Naive B cell (primary cell): ENCODE data around the gene PLEKHJ1. TPM values are rescaled to one million over a fixed set of nuclear protein-coding genes. Genes with fewer than 3 reads are reported as not detected.
A peak's percentile ranks its signal among the peaks of the same experiment; 100 is the strongest.

ENCODE experiments used
- ATAC-seq, 2 donors: fragments of 150-1000 bp; cut with Tn5 transposase; 2 replicates each; pipeline ENCODE4 v1.10.0; 2021; ENCODE audit warnings: low read depth in 2 of 2, mild to moderate bottlenecking in 2 of 2, moderate library complexity in 2 of 2
- DNase-seq: peaks from one replicate; pipeline ENCODE4 v3.0.0; 2022
- H3K27ac Mint-ChIP-seq, 6 donors: one replicate each; pipeline ENCODE4 v1.8.0; 2020 to 2022; ENCODE audit warnings: mild to moderate bottlenecking in 6 of 6, mixed read lengths in 6 of 6, moderate library complexity in 5 of 6, inconsistent platforms in 2 of 6
- H3K27me3 Mint-ChIP-seq, 3 donors: one replicate each; pipeline ENCODE4 v1.8.0; 2021 to 2022; ENCODE audit warnings: mixed read lengths in 3 of 3, mild to moderate bottlenecking in 1 of 3
- H3K36me3 Mint-ChIP-seq, 2 donors: one replicate each; pipeline ENCODE4 v1.8.0; 2020 to 2022; ENCODE audit warnings: mixed read lengths in 2 of 2, inconsistent platforms in 1 of 2, mild to moderate bottlenecking in 1 of 2
- H3K4me1 Mint-ChIP-seq, 3 donors: one replicate each; pipeline ENCODE4 v1.8.0; 2020 to 2022; ENCODE audit warnings: mixed read lengths in 3 of 3, inconsistent platforms in 1 of 3, mild to moderate bottlenecking in 1 of 3, moderate library complexity in 1 of 3
- H3K4me3 Mint-ChIP-seq, 8 donors: one replicate each; pipeline ENCODE4 v1.8.0; 2020 to 2022; ENCODE audit warnings: mild to moderate bottlenecking in 8 of 8, mixed read lengths in 8 of 8, moderate library complexity in 8 of 8, inconsistent platforms in 2 of 8
- H3K9me3 Mint-ChIP-seq, 7 donors: one replicate each; pipeline ENCODE4 v1.8.0; 2020 to 2022; ENCODE audit warnings: mixed read lengths in 7 of 7, mild to moderate bottlenecking in 5 of 7, inconsistent platforms in 2 of 7, moderate library complexity in 1 of 7
- polyA plus RNA-seq, 6 donors: library from polyadenylated mRNA; unstranded; fragments of 300-500 nt; fragmentation: Illumina TruSeq; gene quantifications; one replicate each; pipeline ENCODE4 v1.2.3, GENCODE V29; 2021; ENCODE audit warnings: low read depth in 6 of 6

Gene PLEKHJ1
- polyA plus RNA-seq, 6 donors from 2014 or later: 98.9 to 148 (median 126) TPM

DNA sequence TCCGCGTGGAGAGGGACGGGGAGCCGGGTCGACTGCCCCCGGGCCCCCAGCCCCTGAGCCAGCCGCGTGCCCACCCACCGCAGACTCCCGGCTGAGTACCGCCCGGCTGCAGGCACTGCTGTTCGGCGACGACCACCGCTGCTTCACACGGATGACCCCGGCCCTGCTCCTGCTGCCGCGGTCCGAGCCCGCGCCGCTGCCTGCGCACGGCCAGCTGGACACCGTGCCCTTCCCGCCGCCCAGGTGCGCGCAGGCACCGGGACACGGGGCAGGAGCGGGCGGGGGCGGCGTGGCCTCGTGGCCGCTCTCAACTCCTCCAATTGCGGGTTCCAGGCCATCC is 14.6 kb upstream of the PLEKHJ1 start:
- peaks cover 0 to 3% of the 10 kb centered on the region in 2 donors for H3K36me3 Mint-ChIP-seq
- H3K27ac Mint-ChIP-seq: no peak overlapping the region
- ATAC-seq (no peak), DNase-seq (no peak)
- peaks cover 14 to 24% (median 15%) of the 10 kb centered on the region in 3 donors for H3K4me1 Mint-ChIP-seq
- H3K9me3 Mint-ChIP-seq: no peaks in the 10 kb centered on the region
- H3K27me3 Mint-ChIP-seq: peaks cover 0 to 15% (median 0%) of the 10 kb centered on the region in 3 donors
- peak overlapping the region in 2 of 8 donors; percentile 65 to 68 for H3K4me3 Mint-ChIP-seq

DNA sequence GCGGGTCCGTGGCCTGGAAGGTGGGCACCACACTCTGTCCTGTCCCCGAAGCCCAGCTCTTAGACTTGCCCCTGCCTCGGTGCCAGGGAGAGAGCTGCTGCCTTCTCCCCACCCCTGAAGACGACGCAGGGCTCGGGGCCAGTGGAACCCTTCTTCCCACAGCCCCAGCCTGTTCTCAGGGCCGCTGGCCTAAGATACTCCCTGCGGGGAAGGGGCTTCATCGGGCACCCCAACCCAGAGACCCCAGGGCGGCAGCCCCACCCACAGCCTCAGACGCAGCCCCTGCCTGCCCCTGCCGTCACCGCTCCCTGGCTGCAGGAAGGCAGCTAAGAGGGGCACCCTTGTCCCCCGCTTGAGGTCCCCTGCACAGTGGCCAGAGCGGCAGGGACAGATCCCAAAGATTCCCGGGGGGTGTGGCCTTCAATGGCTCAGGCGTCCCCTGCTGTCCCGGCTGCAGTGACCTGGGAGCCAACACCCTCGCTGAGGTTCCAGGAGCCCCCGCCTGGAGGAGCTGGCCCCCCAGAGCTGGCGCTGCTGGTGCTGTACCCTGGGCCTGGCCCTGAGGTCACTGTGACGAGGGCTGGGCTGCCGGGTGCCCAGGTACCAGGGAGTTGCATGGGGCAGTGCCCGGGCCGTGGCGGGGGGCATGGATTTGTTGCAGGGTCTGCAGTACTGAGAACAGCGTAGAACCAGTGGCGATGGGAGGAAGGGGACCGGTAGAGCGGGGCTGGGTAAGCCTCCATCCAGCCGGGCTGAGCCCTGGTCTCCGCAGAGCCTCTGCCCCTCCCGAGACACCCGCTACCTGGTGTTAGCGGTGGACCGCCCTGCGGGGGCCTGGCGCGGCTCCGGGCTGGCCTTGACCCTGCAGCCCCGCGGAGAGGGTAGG is 14.0 kb upstream of the PLEKHJ1 start:
- no peak overlapping the region for H3K27ac Mint-ChIP-seq
- peaks cover 0 to 7% of the 10 kb centered on the region in 2 donors for H3K36me3 Mint-ChIP-seq
- peaks cover 0 to 15% (median 0%) of the 10 kb centered on the region in 3 donors for H3K27me3 Mint-ChIP-seq
- ATAC-seq (no peak), DNase-seq (no peak)
- H3K4me1 Mint-ChIP-seq: peaks cover 13 to 19% (median 15%) of the 10 kb centered on the region in 3 donors
- H3K4me3 Mint-ChIP-seq: peak overlapping the region in 4 of 8 donors; percentile 24 to 71 (median 66)
- H3K9me3 Mint-ChIP-seq: no peaks in the 10 kb centered on the region

DNA sequence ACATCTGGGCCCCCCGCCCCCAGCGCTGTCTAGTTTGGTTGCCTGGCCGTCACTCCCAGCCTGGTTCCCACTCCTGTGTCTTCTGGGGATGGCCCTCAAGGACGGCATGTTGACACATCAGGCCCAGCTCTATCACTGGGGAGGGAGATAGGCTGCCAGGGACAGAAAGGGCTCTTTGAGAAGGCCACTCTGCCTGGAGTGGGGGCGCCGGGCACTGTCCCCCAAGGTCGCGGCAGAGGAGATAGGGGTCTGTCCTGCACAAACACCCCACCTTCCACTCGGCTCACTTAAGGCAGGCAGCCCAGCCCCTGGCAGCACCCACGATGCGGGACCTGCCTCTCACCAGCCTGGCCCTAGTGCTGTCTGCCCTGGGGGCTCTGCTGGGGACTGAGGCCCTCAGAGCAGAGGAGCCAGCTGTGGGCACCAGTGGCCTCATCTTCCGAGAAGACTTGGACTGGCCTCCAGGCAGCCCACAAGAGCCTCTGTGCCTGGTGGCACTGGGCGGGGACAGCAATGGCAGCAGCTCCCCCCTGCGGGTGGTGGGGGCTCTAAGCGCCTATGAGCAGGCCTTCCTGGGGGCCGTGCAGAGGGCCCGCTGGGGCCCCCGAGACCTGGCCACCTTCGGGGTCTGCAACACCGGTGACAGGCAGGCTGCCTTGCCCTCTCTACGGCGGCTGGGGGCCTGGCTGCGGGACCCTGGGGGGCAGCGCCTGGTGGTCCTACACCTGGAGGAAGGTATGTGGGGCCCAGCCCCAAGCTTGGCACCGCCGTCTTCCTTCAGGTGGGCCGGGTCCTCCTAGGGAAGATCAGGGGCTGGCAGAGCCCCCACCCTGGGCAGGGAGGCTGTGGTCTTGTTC is 13.1 kb upstream of the PLEKHJ1 start, which contains the start of gene AMH:
Gene AMH (plus strand): TSS at position 314 of the 857 bp plus-strand sequence. CDS start 10 bp downstream, at position 324.
- Mint-ChIP-seq H3K4me3 (peak within 1 kb of the TSS in 5 of 8 donors; percentile 24 to 71 (median 62)), H3K9me3 (no peaks in the 10 kb centered on the region), H3K27ac (no peak within 1 kb of the TSS), H3K4me1 (peaks cover 12 to 16% (median 15%) of the 10 kb centered on the region in 3 donors), H3K36me3 (peaks cover 0 to 7% of the 10 kb centered on the region in 2 donors), H3K27me3 (peaks cover 0 to 15% (median 0%) of the 10 kb centered on the region in 3 donors)
- DNase-seq: no peak
- ATAC-seq: no peak

DNA sequence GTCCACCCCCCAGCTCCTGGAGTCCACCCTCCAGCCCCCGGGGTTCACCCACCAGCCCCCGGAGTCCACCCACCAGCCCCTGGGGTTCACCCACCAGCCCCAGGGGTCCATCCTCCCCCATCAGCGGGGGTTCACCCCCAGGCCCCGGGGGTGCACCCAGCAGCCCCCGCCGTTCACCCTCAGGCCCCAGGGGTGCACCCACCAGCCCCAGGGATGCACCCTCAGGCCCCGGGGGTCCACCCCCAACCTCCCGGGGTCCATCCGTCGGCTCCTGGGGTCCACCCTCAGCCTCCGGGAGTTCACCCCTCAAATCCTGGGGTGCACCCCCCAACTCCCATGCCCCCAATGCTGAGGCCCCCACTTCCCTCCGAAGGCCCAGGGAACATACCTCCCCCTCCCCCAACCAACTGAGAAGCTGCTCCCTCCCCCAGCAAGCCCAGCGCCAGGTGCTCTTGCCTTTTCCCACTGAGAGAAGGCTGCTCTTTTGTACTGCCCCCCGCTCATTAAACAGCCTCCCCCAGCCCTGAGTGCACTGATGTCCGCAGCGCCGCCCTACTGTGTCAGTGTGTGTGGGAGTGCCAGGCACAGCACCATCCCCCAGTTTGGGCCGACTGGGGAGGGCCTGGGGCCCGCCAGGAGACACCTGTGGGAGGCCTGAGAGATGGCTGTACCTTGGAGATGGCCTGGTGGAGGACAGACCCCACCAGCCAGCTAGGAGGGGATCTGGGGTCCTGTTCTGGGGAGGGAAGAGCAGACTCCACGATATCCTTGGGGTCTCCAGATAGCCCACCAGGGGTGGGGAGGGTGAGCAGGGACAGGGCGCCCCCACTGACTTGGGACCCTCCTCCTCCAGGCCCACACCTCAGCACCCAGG is 12.2 kb upstream of the PLEKHJ1 start:
- Mint-ChIP-seq H3K27ac (no peak overlapping the region), H3K27me3 (peaks cover 0 to 15% (median 0%) of the 10 kb centered on the region in 3 donors), H3K36me3 (peaks cover 0 to 7% of the 10 kb centered on the region in 2 donors), H3K9me3 (no peaks in the 10 kb centered on the region), H3K4me1 (peaks cover 7 to 11% (median 11%) of the 10 kb centered on the region in 3 donors), H3K4me3 (peak overlapping the region in 1 of 8 donors; percentile 49)
- ATAC-seq (no peak), DNase-seq (no peak)

DNA sequence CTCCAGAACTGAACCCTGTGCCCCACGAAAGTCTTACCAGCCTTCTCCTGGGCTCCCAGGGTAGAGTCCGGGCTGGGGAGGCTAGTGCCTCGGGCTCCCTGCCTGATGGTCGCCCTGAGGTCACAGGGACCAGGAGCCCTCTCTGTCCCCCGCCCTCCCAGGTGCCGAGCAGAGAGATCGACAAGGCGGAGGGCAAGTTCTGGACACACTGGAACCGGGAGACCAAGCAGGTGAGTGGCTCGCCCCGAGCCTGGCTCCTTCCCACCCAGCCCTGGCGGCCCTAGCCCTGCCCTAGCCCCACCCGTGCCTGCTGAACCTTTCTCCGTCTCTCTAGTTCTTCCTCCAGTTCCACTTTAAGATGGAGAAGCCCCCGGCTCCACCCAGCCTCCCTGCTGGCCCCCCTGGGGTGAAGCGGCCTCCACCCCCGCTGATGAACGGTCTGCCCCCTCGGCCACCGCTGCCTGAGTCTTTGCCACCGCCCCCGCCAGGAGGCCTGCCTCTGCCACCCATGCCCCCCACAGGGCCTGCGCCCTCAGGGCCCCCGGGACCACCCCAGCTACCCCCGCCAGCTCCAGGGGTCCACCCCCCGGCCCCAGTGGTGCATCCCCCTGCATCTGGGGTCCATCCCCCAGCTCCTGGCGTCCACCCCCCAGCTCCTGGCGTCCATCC is 11.4 kb upstream of the PLEKHJ1 start:
- ATAC-seq (no peak), DNase-seq (no peak)
- peaks cover 0 to 12% (median 0%) of the 10 kb centered on the region in 3 donors for H3K27me3 Mint-ChIP-seq
- H3K4me3 Mint-ChIP-seq: no peak overlapping the region
- peaks cover 0 to 7% of the 10 kb centered on the region in 2 donors for H3K36me3 Mint-ChIP-seq
- H3K9me3 Mint-ChIP-seq: no peaks in the 10 kb centered on the region
- H3K27ac Mint-ChIP-seq: no peak overlapping the region
- H3K4me1 Mint-ChIP-seq: peaks cover 5 to 10% (median 9%) of the 10 kb centered on the region in 3 donors

DNA sequence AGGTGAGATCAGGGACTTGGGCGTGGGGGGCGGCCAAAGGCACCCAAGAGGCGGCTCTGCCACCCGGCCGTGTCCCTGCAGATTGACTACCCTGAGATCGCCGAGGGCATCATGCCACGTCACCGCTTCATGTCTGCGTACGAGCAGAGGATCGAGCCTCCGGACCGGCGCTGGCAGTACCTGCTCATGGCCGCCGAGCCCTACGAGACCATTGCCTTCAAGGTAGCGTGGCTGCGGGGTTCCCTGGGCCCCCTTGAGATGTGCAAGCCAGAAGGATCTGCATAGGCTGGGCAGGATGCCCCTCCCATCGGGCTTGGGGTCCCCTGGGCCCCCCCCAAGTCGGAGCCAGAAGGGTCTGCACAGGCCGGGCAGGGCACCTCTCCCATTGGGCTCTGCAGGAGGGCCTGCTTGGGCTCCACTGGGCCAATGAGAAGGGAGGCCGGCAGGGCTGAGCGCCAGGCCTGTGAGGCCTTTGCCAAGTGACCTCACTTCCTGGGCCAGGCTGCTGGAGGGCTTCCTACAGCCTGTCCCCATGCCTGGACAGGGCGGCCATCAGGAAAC is 10.8 kb upstream of the PLEKHJ1 start:
- peaks cover 0 to 7% of the 10 kb centered on the region in 2 donors for H3K36me3 Mint-ChIP-seq
- H3K27ac Mint-ChIP-seq: no peak overlapping the region
- H3K27me3 Mint-ChIP-seq: peaks cover 0 to 6% (median 0%) of the 10 kb centered on the region in 3 donors
- DNase-seq (no peak), ATAC-seq (no peak)
- no peaks in the 10 kb centered on the region for H3K9me3 Mint-ChIP-seq
- no peak overlapping the region for H3K4me3 Mint-ChIP-seq
- H3K4me1 Mint-ChIP-seq: peaks cover 8 to 10% (median 8%) of the 10 kb centered on the region in 3 donors

DNA sequence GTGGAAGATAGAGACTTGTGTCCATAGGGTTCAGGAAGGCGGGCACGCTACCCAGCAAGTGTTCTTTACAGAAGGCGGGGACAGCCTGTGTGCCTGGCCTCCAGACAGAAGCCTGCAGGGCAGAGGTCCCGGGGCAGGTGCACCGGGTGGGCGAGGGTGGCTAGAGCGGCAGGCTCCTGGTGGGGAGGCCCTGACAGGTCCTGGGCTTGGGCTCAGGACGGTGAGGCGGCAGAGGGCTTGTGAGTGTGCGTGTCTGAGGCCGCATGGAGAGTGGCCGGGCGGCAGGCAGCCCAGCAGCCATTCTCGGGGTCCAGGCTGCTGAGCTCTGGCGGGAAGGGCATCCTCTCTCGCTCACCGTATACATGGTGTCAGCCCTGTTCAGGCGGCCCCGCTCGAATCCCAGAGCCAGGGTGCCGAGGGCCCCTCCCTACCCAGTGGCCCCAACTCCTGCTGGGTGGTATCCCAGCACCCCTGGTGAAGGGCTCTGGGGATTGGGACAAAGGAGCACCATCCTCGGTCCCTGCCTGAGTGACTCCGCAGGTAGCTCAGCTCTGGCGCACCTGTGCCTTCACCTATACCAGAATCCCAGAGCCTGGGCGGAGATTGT is 10.0 kb upstream of the PLEKHJ1 start:
- Mint-ChIP-seq H3K9me3 (no peaks in the 10 kb centered on the region), H3K27ac (no peak overlapping the region), H3K4me3 (peak overlapping the region in 1 of 8 donors; percentile 60), H3K4me1 (peaks cover 13 to 17% (median 16%) of the 10 kb centered on the region in 3 donors), H3K36me3 (peaks cover 0 to 7% of the 10 kb centered on the region in 2 donors), H3K27me3 (peaks cover 0 to 5% (median 0%) of the 10 kb centered on the region in 3 donors)
- ATAC-seq (no peak), DNase-seq (no peak)

DNA sequence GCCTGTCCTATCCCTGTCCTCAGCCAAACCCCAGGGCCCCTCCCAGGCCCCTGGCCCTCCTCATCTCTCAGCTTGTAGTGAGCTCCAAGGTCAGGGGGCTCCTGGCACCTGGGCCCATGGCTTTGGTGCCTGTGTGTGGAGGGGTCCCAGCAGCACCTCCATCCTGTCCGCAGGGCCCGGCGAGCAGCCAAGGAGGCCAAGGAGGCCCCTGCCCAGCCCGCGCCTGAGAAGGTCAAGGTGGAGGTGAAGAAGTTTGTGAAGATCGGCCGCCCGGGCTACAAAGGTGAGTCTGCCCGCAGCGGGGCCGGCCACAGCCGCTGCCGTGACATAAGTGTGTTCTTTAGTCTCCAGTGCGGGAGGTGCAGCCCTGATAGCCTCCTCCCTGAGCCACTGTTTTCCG is 9.1 kb upstream of the PLEKHJ1 start:
- Mint-ChIP-seq H3K27me3 (peaks cover 0 to 5% (median 0%) of the 10 kb centered on the region in 3 donors), H3K36me3 (peaks cover 0 to 7% of the 10 kb centered on the region in 2 donors), H3K4me1 (peaks cover 20 to 24% (median 22%) of the 10 kb centered on the region in 3 donors), H3K9me3 (no peaks in the 10 kb centered on the region), H3K27ac (no peak overlapping the region), H3K4me3 (no peak overlapping the region)
- ATAC-seq (no peak), DNase-seq (no peak)

DNA sequence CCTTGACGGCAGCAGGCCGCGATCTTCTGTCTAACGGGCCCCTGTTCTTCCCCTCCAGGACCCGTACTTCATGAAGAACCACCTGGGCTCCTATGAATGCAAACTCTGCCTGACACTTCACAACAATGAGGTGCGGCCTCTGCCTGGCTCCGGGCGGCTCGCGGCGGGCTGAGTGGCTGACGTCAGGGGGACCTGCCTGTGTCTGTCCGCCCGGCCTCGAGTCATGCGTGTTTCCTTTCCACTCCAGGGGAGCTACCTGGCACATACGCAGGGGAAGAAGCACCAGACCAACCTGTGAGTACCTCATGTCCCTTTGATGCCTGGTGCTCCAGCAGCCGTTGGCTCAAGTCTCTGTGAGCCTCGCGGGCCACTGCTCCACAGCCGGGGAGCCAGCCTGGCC is 8.4 kb upstream of the PLEKHJ1 start:
- no peak overlapping the region for H3K4me3 Mint-ChIP-seq
- peaks cover 0 to 7% of the 10 kb centered on the region in 2 donors for H3K36me3 Mint-ChIP-seq
- no peaks in the 10 kb centered on the region for H3K9me3 Mint-ChIP-seq
- peaks cover 0 to 5% (median 0%) of the 10 kb centered on the region in 3 donors for H3K27me3 Mint-ChIP-seq
- peaks cover 28 to 30% (median 29%) of the 10 kb centered on the region in 3 donors for H3K4me1 Mint-ChIP-seq
- ATAC-seq (no peak), DNase-seq (no peak)
- no peak overlapping the region for H3K27ac Mint-ChIP-seq

DNA sequence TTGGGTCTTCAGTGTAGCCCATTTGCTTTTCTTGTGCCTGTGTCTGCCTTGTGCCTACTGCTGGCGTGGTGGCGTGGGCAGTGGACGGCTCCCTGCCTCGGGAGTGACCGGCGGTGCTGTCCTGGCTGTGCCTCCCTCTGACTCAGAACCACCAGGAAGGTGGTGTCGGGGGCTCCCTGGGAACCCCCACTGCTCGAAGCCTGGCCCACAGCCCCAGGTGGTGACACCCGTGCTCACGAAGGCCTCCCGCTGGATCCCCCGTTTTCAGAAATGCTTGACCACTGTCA is 7.9 kb upstream of the PLEKHJ1 start:
- ATAC-seq: no peak
- DNase-seq: no peak
- peaks cover 0 to 5% (median 0%) of the 10 kb centered on the region in 3 donors for H3K27me3 Mint-ChIP-seq
- H3K4me3 Mint-ChIP-seq: no peak overlapping the region
- H3K27ac Mint-ChIP-seq: no peak overlapping the region
- no peaks in the 10 kb centered on the region for H3K9me3 Mint-ChIP-seq
- peaks cover 0 to 7% of the 10 kb centered on the region in 2 donors for H3K36me3 Mint-ChIP-seq
- peaks cover 32 to 34% (median 32%) of the 10 kb centered on the region in 3 donors for H3K4me1 Mint-ChIP-seq

DNA sequence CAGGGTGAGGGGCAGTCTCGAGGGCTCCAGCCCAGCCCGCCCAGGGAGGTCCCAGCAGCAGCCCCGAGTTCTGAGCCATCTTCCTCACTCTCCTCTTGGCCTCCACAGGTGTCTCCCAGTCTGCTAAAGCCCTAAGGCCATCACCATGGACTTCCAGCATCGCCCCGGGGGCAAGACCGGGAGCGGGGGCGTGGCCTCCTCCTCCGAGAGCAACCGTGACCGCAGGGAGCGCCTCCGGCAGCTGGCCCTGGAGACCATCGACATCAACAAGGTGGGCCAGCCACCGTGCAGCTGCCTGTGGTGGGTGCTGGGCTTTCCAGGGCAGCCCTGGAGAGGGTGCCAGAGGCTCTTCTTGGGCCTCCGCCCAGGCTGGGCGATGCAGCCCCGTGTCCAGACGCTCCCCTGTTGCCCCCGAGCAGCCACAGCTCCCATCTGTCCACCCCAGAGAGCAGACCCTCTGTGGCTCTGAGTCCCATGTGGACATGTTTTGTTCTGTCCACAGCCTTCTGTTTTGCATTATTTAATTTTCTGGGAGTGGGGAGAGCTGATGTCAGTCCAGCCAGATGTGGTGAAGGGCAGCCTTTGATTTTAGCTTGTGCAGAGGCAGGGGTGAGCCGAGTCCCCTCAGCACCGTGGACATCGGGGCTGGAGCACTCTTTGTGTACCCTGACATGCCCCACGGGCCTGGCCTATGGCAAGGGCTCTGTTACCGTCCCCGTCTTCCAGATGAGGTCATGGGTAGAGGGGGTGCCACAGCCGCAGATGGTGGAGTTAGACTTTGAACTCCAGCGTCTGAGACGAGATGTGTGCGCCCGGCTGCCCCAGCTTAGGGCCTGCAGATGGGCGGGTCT is 7.4 kb upstream of the PLEKHJ1 start:
- peaks cover 36 to 40% (median 38%) of the 10 kb centered on the region in 3 donors for H3K4me1 Mint-ChIP-seq
- ATAC-seq (no peak), DNase-seq (no peak)
- H3K4me3 Mint-ChIP-seq: no peak overlapping the region
- H3K27me3 Mint-ChIP-seq: peaks cover 0 to 2% (median 0%) of the 10 kb centered on the region in 3 donors
- H3K9me3 Mint-ChIP-seq: no peaks in the 10 kb centered on the region
- no peak overlapping the region for H3K27ac Mint-ChIP-seq
- peaks cover 0 to 7% of the 10 kb centered on the region in 2 donors for H3K36me3 Mint-ChIP-seq
